GM23248 (cell line): ENCODE results near the gene ENOX1. TPM values are rescaled to one million over a fixed set of nuclear protein-coding genes. Genes with fewer than 3 reads are reported as not detected.
A peak's percentile ranks its signal among the peaks of the same experiment; 100 is the strongest.

Experiments
- DNase-seq: peaks from one replicate; pipeline ENCODE4 v3.0.0-alpha.2; 2015
- H2AFZ ChIP-seq: fragments of 200-600 bp; sonication (generic); 2 replicates; pipeline ENCODE4 v1.6.1; 2016; ENCODE audit warnings: antibody characterized with exemption
- H3F3A ChIP-seq: fragments of 200-600 bp; sonication (generic); 2 replicates; pipeline ENCODE4 v1.6.1; 2016; ENCODE audit warnings: mild to moderate bottlenecking, antibody characterized with exemption, mixed run types; ENCODE audit not compliant: insufficient read depth
- H3K27ac ChIP-seq: fragments of 200-600 bp; sonication (generic); 2 replicates; pipeline ENCODE4 v1.5.1; 2016; ENCODE audit warnings: mild to moderate bottlenecking
- H3K27me3 ChIP-seq: fragments of 200-600 bp; sonication (generic); replicated peaks from 2 replicates; pipeline ENCODE4 v1.6.1; 2016; ENCODE audit warnings: mild to moderate bottlenecking; ENCODE audit not compliant: insufficient read depth
- H3K36me3 ChIP-seq: fragments of 200-600 bp; sonication (generic); 2 replicates; pipeline ENCODE4 v1.6.1; 2016; ENCODE audit warnings: low read depth, mild to moderate bottlenecking
- H3K4me1 ChIP-seq: fragments of 200-600 bp; sonication (generic); 2 replicates; pipeline ENCODE4 v1.6.1; 2016; ENCODE audit warnings: mild to moderate bottlenecking; ENCODE audit not compliant: insufficient read depth
- H3K4me2 ChIP-seq: fragments of 200-600 bp; sonication (generic); one replicate; pipeline ENCODE4 v1.6.1; 2016; ENCODE audit warnings: mild to moderate bottlenecking; ENCODE audit not compliant: unreplicated experiment
- H3K4me3 ChIP-seq: fragments of 200-600 bp; sonication (generic); 2 replicates; pipeline ENCODE4 v1.5.1; 2016; ENCODE audit warnings: mild to moderate bottlenecking
- H3K79me2 ChIP-seq: fragments of 200-600 bp; sonication (generic); 2 replicates; pipeline ENCODE4 v1.6.1; 2016; ENCODE audit warnings: mild to moderate bottlenecking; ENCODE audit not compliant: insufficient read depth
- H3K9ac ChIP-seq: fragments of 200-600 bp; sonication (generic); 2 replicates; pipeline ENCODE4 v1.6.1; 2016; ENCODE audit warnings: mild to moderate bottlenecking
- H3K9me2 ChIP-seq: fragments of 200-600 bp; sonication (generic); 2 replicates; pipeline ENCODE4 v1.6.1; 2016; ENCODE audit warnings: mixed run types, mild to moderate bottlenecking, moderate library complexity; ENCODE audit not compliant: insufficient read depth
- H3K9me3 ChIP-seq: fragments of 200-600 bp; sonication (generic); one replicate; pipeline ENCODE4 v1.6.1; 2017; ENCODE audit warnings: low read depth
- H4K20me1 ChIP-seq: fragments of 200-600 bp; sonication (generic); 2 replicates; pipeline ENCODE4 v1.6.0; 2016; ENCODE audit not compliant: insufficient read depth
- EZH2 ChIP-seq: fragments of 200-600 bp; sonication (generic); IDR thresholded peaks from 2 replicates; pipeline ENCODE4 v1.6.1; 2018; ENCODE audit warnings: antibody characterized with exemption, mild to moderate bottlenecking; ENCODE audit not compliant: insufficient read depth, poor library complexity, severe bottlenecking
- EZH2phosphoT487 ChIP-seq: fragments of 200-600 bp; sonication (generic); IDR thresholded peaks from 2 replicates; pipeline ENCODE4 v1.6.1; 2018; ENCODE audit warnings: antibody characterized with exemption, moderate library complexity, mild to moderate bottlenecking, low read depth; ENCODE audit not compliant: insufficient read depth
- WGBS, 2 experiments: methylation state at CpG; one replicate each; pipeline ENCODE4 v1.1.6; 2015 to 2017; ENCODE audit warnings: low lambda C conversion rate in 2 of 2, low coverage in 1 of 2; ENCODE audit errors: missing lambda C conversion rate in 2 of 2; 5-methylcytosine and 5-hydroxymethylcytosine counted together
- in situ Hi-C: fragments of 300-500 bp; cut with MboI; formaldehyde crosslinking; loops from 2 replicates; pipeline ENCODE4 v1.15.0; 2020
- polyA plus RNA-seq: library from polyadenylated mRNA; unstranded; fragments of >200 nt; fragmentation: Nextera tagmentation; extraction: Ambion mirVana; gene quantifications from 2 replicates; pipeline ENCODE4 v1.2.1, GENCODE V29; 2016
- total RNA-seq: library from RNA; depleted of rRNA; stranded (reverse); fragments of >200 nt; shearing (Covaris generic); gene quantifications from 2 replicates; pipeline ENCODE4 v1.2.3, GENCODE V29; 2014

ENOX1 gene
- total and polyA plus RNA-seq, 2 experiments from 2014 or later = 1.8 to 3.2 TPM

- peak overlapping the region; percentile 77 for H3K4me2 ChIP-seq
- H3K9me2 ChIP-seq = no peaks in the 10 kb centered on the region
- peak overlapping the region; percentile 68 for H3K27ac ChIP-seq
- in situ Hi-C loops = no loop called here
- peaks cover 32% of the 10 kb centered on the region for H3F3A ChIP-seq
- no peaks in the 10 kb centered on the region for H3K79me2 ChIP-seq
- H3K27me3 ChIP-seq = no peaks in the 10 kb centered on the region
- peak overlapping the region; percentile 63 for H3K4me3 ChIP-seq
- DNase-seq = peak; percentile 81
- H4K20me1 ChIP-seq = no peaks in the 10 kb centered on the region
- H3K9me3 ChIP-seq = no peaks in the 10 kb centered on the region
- H3K4me1 ChIP-seq = peaks cover 38% of the 10 kb centered on the region
- H3K9ac ChIP-seq = peak overlapping the region; percentile 65
- TF ChIP-seq EZH2 = no peak
- no peak for TF ChIP-seq EZH2phosphoT487
- no peaks in the 10 kb centered on the region for H3K36me3 ChIP-seq
- H2AFZ ChIP-seq = peak overlapping the region; percentile 74
- 8% methylated on average over 10 of the region's 10 CpGs for WGBS, 2 experiments
Observed at GRCh38 chr13:43364210-43365038, 422.3 kb downstream of the ENOX1 start.

GRCh38 chr13:43363156-43363953 lies 423.4 kb downstream of the ENOX1 start:
- Histone ChIP-seq H3F3A (peaks cover 32% of the 10 kb centered on the region), H3K79me2 (no peaks in the 10 kb centered on the region), H3K9me2 (no peaks in the 10 kb centered on the region), H3K9me3 (no peaks in the 10 kb centered on the region), H3K27ac (peak overlapping the region; percentile 68), H3K4me2 (peak overlapping the region; percentile 77), H3K9ac (peak overlapping the region; percentile 65), H3K36me3 (no peaks in the 10 kb centered on the region), H2AFZ (peak overlapping the region; percentile 74), H3K4me1 (peaks cover 35% of the 10 kb centered on the region), H4K20me1 (no peaks in the 10 kb centered on the region), H3K27me3 (no peaks in the 10 kb centered on the region), H3K4me3 (peak overlapping the region; percentile 63)
- in situ Hi-C loops = no loop called here
- TF ChIP-seq EZH2phosphoT487 (no peak), EZH2 (no peak)
- WGBS, 2 experiments = 3 to 7% methylated on average over 5 of the region's 5 CpGs
- peak; percentile 70 for DNase-seq

DNA sequence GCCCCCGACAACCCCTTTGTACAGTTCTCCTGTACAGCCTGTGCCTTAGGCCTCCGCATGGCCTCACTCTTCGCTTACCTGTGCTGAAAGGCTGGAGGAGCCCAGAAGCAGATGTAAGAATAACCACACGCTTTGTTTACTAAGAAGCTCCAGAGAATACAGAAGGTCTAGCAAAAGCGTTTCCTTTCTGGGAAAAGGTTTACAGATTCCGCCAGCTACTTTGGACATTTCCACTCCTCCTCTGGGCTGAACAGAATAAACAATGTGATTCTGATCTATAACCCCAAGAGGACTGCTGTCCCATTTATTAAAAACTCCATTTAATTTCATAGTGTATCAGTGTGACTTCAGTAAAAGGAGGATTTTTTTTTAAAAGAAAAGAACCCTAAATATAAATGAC lies 424.2 kb downstream of the ENOX1 start:
- H3K9me3 ChIP-seq = no peaks in the 10 kb centered on the region
- H3K27ac ChIP-seq = peak overlapping the region; percentile 68
- no peak overlapping the region for H3K4me3 ChIP-seq
- no peaks in the 10 kb centered on the region for H3K27me3 ChIP-seq
- peaks cover 27% of the 10 kb centered on the region for H3K4me1 ChIP-seq
- H3K9ac ChIP-seq = no peak overlapping the region
- H2AFZ ChIP-seq = no peak overlapping the region
- in situ Hi-C loops = no loop called here
- no peak overlapping the region for H3K4me2 ChIP-seq
- H3K9me2 ChIP-seq = no peaks in the 10 kb centered on the region
- no peaks in the 10 kb centered on the region for H3K36me3 ChIP-seq
- no peaks in the 10 kb centered on the region for H4K20me1 ChIP-seq
- DNase-seq = no peak
- H3F3A ChIP-seq = peaks cover 26% of the 10 kb centered on the region
- no peaks in the 10 kb centered on the region for H3K79me2 ChIP-seq
- TF ChIP-seq EZH2phosphoT487 = no peak
- no peak for TF ChIP-seq EZH2
- WGBS, 2 experiments = 98% methylated on average over 6 of the region's 6 CpGs

DNA sequence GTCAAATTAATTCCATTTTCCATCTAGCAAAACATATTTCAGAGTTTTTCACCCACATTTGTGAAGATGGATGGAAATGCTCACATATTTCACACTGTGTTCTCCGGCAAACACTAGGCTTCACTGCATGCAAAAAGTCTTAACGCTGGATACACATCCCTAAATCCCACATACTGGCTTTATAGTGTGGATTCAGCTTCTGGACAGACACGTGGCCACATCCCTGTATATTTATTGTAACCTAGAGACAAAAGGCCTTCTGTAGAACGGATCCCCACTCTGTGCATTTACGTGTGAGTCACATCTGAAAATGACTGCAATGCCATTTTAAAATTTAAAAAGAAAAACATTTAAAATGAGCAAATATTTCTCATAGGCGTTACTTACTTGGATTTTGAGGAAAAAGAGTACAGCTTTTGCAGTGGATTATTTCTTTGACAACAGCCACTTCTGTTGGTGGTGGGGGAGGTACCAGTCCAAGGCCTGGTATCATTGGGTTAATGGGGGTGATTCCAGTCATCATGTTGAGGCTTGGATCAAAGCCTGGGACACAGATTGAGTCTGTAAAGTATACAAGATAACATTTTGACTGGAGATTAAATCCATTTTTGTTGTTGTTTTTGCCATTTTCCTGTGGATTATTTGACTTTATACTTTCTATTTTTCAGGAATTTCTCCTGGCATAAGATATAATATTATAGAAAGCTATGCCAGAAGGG lies 425.7 kb downstream of the ENOX1 start:
- Histone ChIP-seq H3K27ac (no peak overlapping the region), H4K20me1 (no peaks in the 10 kb centered on the region), H2AFZ (no peak overlapping the region), H3K79me2 (no peaks in the 10 kb centered on the region), H3K36me3 (no peaks in the 10 kb centered on the region), H3K9ac (no peak overlapping the region), H3K9me3 (no peaks in the 10 kb centered on the region), H3K4me2 (no peak overlapping the region), H3K4me3 (no peak overlapping the region), H3K27me3 (no peaks in the 10 kb centered on the region), H3K4me1 (peaks cover 26% of the 10 kb centered on the region), H3F3A (peaks cover 26% of the 10 kb centered on the region), H3K9me2 (no peaks in the 10 kb centered on the region)
- WGBS, 2 experiments = 84 to 86% methylated on average over 6 of the region's 6 CpGs
- TF ChIP-seq EZH2phosphoT487 = no peak
- no peak for TF ChIP-seq EZH2
- in situ Hi-C loops = no loop called here
- DNase-seq = no peak
